GM23248 (cell line): ENCODE data around the gene GGTLC1.

Experiments used
- EZH2 ChIP-seq: fragments of 200-600 bp; sonication (generic); IDR thresholded peaks from 2 replicates; pipeline ENCODE4 v1.6.1; 2018; ENCODE audit warnings: antibody characterized with exemption, mild to moderate bottlenecking; ENCODE audit not compliant: insufficient read depth, poor library complexity, severe bottlenecking
- EZH2phosphoT487 ChIP-seq: fragments of 200-600 bp; sonication (generic); IDR thresholded peaks from 2 replicates; pipeline ENCODE4 v1.6.1; 2018; ENCODE audit warnings: antibody characterized with exemption, moderate library complexity, mild to moderate bottlenecking, low read depth; ENCODE audit not compliant: insufficient read depth

GRCh38 chr20:23959054-23959453, 29.5 kb downstream of the GGTLC1 start:
- TF ChIP-seq EZH2: no peak
- no peak for TF ChIP-seq EZH2phosphoT487
